GM12872 (cell line): ENCODE measurements around the gene LCOR.

ENCODE experiments used
- TF ChIP-seq, protein P1 (sequence below): IDR thresholded peaks from 3 replicates; pipeline ENCODE4 v1.5.1; 2011; ENCODE audit warnings: low read depth, mild to moderate bottlenecking, low read length, moderate library complexity; ENCODE audit not compliant: insufficient read depth

Gene LCOR

DNA sequence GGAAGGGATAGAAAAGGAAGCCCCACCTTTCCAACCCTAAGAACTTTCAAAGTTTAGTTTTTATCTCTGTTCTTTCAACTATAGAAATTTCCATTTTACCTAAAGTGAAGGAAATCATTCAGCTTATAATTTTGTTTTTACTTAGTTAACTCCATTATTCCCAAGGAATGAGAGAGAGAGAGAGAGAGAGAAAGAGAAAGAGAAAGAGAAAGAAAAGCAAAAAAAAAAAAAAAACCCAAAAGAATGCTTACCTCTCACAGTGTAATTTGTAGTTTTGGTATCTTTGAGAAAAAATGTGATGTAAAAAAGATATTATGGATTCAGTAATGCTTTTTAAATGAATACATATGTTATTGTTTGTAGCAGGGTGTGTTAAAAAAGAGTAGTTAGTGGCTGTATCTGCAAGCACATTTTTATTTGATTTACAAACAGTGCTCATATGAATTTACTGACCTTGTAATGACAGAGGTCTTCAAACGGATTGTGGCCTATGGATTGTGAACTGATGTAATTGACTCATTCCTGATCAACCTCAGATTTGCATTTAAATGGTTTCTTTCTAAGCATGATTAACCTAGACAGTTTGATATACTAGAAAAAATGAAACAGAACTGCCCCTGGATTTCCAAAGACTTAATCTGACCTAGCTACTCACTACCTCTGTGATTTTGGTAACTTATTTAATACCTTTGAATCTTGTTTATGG lies 64.9 kb downstream of the LCOR start:
- TF ChIP-seq, protein P1, sequence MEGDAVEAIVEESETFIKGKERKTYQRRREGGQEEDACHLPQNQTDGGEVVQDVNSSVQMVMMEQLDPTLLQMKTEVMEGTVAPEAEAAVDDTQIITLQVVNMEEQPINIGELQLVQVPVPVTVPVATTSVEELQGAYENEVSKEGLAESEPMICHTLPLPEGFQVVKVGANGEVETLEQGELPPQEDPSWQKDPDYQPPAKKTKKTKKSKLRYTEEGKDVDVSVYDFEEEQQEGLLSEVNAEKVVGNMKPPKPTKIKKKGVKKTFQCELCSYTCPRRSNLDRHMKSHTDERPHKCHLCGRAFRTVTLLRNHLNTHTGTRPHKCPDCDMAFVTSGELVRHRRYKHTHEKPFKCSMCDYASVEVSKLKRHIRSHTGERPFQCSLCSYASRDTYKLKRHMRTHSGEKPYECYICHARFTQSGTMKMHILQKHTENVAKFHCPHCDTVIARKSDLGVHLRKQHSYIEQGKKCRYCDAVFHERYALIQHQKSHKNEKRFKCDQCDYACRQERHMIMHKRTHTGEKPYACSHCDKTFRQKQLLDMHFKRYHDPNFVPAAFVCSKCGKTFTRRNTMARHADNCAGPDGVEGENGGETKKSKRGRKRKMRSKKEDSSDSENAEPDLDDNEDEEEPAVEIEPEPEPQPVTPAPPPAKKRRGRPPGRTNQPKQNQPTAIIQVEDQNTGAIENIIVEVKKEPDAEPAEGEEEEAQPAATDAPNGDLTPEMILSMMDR = no peak

DNA sequence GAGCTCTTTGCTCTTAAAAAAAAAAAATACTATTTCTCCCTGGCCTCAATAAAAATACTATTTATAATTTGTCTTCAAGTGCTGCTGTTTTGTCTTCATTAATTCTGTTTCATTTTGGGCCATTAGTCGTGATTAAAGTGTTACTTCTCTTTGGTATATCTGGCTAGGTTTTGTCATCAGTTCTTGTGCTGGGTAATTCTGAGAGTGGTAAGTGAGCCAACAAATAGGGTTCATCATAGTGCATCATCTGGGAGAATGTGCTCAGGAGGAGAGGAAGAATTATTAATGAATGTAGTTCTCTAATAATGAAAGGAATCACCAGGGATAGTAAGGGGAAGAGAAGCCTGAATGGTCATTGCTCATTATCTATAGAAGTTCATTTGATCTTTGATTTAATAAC lies 70.0 kb downstream of the LCOR start:
- TF ChIP-seq, protein P1 = no peak

DNA sequence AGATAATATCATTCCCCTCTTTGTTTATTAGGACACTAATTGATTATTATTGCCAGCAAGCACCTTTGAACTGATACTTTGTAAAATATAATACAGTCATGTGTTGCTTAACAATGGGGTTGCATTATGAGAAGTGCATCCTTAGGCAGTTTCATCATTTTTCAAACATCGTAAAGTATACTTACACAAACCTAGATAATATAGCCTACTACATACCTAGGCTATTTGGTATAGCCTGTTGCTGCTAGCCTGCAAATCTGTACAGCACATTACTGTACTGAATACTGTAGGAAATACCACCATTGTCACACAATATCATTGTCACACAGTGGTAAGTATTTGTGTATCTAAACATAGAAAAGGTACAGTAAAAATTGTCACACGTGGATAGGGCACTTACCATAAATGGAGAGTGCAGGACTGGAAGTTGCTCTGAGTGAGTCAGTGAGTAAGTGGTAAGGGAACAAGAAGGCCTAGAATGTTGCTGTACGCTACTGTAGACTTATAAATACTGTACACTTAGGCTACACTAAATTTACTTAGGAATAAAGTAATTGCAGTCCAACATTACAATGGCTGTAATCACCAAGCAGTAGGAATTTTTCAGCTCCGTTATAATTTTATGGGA lies 70.7 kb downstream of the LCOR start:
- TF ChIP-seq, protein P1 = no peak

DNA sequence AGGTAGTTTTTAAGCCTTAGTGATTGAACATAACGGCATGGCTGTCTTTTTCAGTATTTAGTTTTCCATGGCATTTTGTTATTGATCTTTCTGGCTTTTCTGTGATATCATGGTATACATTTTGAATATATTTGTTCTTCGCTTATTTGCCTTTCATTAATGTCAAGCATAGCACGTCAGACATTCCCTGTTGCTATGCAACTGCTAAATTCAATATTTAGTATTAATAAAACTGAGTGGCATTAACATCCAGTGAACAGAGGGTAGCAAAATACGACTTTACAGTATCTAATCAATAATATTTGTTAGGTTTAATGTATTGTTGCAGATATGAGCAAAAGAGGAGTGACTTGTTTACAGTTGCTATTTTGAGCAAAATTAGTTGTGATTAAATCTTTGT lies 72.5 kb downstream of the LCOR start:
- TF ChIP-seq, protein P1 = no peak

DNA sequence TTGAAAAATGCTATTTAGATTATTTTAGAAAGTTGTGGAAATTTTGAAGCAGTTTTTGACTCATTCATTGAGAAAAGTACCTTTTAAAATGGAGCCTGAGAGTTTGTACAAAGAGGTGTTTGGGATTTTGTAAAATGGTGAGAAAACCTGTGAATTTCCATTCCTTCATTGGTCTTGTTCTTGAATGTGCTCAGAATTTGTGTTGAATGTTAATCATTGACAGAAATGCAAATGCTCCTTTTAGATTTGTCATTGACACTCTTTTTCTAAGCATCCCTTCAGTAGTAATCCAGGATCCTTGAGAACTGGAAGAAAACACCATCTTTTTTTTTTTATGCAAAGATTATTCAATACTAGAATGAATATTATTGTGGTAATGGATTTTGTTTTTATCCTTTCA lies 74.8 kb downstream of the LCOR start:
- TF ChIP-seq, protein P1 = no peak

DNA sequence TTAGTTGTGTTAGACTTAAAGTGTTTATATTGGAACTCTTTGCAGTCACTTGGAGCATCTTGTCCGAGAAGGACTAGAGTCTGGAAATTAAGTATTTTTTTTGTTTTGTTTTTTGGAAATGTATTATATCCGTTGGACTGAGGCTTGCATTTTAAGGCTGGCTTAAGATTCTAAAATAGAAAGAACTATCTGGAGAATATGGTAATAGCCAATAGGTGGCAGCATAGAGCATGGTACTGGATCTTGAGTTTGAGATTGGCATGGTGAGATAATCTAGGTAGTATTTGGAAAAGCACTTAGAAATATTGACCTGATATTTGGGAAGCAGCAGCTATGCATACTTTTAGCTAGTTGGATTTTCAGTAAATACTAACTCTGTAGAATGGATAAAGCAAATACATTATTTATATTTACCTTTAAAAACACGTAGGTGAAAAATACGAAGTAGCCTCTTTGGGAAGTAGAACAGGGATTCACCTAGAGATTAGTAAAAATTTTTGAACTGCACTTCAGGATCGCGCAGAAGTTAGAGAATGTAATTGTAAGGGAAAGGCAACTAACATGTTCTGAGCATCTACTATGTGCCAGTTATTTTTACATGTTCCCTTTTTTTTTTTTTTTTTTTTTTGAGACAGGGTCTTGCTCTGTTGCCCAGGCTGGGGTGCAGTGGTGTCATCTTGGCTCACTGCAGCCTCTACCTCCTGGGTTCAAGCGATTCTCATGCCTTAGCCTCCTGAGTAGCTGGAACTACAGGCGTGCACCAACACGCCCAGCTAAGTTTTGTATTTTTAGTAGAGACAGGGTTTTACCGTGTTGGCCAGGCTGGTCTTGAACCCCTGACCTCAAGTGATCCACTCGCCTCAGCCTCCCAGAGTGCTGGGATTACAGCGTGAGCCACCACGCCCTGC lies 78.6 kb downstream of the LCOR start:
- TF ChIP-seq, protein P1 = peak; percentile 61

DNA sequence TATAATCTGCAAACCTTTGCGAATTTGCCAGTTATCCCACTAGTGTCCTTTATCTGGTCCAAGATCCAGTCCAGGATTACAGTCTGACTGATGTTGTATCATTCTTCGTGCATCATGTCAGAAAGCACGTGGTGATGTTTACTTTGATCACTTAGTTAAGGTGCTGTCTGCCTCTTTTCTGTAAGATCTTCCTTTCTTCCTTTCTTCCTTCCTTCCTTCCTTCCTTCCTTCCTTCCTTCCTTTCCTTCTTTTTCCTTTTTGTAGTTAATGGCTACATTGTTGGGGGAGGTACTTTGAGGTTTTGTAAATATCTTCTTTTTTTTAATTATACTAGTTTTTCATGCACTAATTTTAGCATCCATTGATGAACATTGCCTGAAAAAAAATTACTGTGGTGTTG lies 80.3 kb downstream of the LCOR start:
- TF ChIP-seq, protein P1 = no peak
